Natural killer cell (primary cell): Measurements from ENCODE around the gene ZNF394. TPM values are rescaled to one million over a fixed set of nuclear protein-coding genes. Genes with fewer than 3 reads are reported as not detected.

Experiments used
- ATAC-seq, 3 donors: fragments of 150-1000 bp in 2 of 3; fragments of 200-7000 bp in 1 of 3; cut with Tn5 transposase; 1 replicate in 1 of 3; 2 replicates in 2 of 3; pipeline ENCODE4 v1.10.0; 2021; ENCODE audit warnings: mild to moderate bottlenecking in 2 of 3, moderate library complexity in 2 of 3
- DNase-seq, 2 donors: peaks; one replicate each; pipeline versions ENCODE4 v3.0.0 to v3.0.0-alpha.2; 2013 to 2021; ENCODE audit warnings: mixed read lengths in 1 of 2
- H3K27ac ChIP-seq: one replicate; pipeline ENCODE4 v1.5.1; 2013; ENCODE audit warnings: mild to moderate bottlenecking, low read length
- H3K27me3 ChIP-seq: one replicate; pipeline ENCODE4 v1.6.1; 2013; ENCODE audit warnings: low read length; ENCODE audit not compliant: control insufficient read depth, insufficient read depth
- H3K36me3 ChIP-seq: one replicate; pipeline ENCODE4 v1.6.1; 2013; ENCODE audit warnings: low read length; ENCODE audit not compliant: control insufficient read depth, insufficient read depth
- H3K4me1 ChIP-seq: one replicate; pipeline ENCODE4 v1.6.1; 2013; ENCODE audit warnings: low read length; ENCODE audit not compliant: control insufficient read depth, insufficient read depth
- H3K4me3 ChIP-seq: one replicate; pipeline ENCODE4 v1.5.1; 2013; ENCODE audit warnings: low read length
- H3K9me3 ChIP-seq: one replicate; pipeline ENCODE4 v1.6.1; 2013; ENCODE audit warnings: low read length; ENCODE audit not compliant: control insufficient read depth, insufficient read depth
- H3K27ac Mint-ChIP-seq, 2 donors: one replicate each; pipeline ENCODE4 v1.8.0; 2022; ENCODE audit warnings: mild to moderate bottlenecking in 2 of 2, mixed read lengths in 2 of 2, moderate library complexity in 1 of 2
- H3K27me3 Mint-ChIP-seq, 2 donors: one replicate each; pipeline ENCODE4 v1.8.0; 2022; ENCODE audit warnings: low read depth in 2 of 2, mixed read lengths in 2 of 2
- H3K36me3 Mint-ChIP-seq: one replicate; pipeline ENCODE4 v1.8.0; 2022; ENCODE audit warnings: mixed read lengths
- H3K4me1 Mint-ChIP-seq, 2 donors: one replicate each; pipeline ENCODE4 v1.8.0; 2022; ENCODE audit warnings: mixed read lengths in 2 of 2
- H3K4me3 Mint-ChIP-seq: one replicate; pipeline ENCODE4 v1.8.0; 2022; ENCODE audit warnings: mild to moderate bottlenecking, moderate library complexity, mixed read lengths
- H3K9me3 Mint-ChIP-seq, 2 donors: one replicate each; pipeline ENCODE4 v1.8.0; 2022; ENCODE audit warnings: mixed read lengths in 2 of 2
- CTCF ChIP-seq: fragments of 200-600 bp; IDR thresholded peaks from one replicate; pipeline ENCODE4 v1.8.0; 2022; ENCODE audit warnings: antibody characterized with exemption
- WGBS: methylation state at CpG from one replicate; pipeline ENCODE4 v1.1.7; 2013; ENCODE audit warnings: missing lambda C conversion rate; ENCODE audit not compliant: insufficient coverage; 5-methylcytosine and 5-hydroxymethylcytosine counted together
- intact Hi-C: fragments of 100-400 bp; cut with micrococcal nuclease; formaldehyde crosslinking; loops from one replicate; pipeline ENCODE4 v1.14.2; 2022
- total RNA-seq, 4 donors: library from RNA; stranded (reverse); fragments of 120-200 nt in 1 of 4; gene quantifications; one replicate each; pipeline versions ENCODE4 v1.2.3 to v1.2.4, GENCODE V29; 2013 to 2022

ZNF394 gene
- total RNA-seq, 3 donors from 2014 or later (not counting 1 experiment from before 2014, with no cell fraction given): 188 to 237 (median 215) TPM

- intact Hi-C loops: loop anchor here (1.0 kb wide), 2 partner anchors 28 to 64 kb away; partner anchors contain the start of genes BUD31, PDAP1 and ZNF394
- no peak for TF ChIP-seq CTCF
- H3K9me3 Mint-ChIP-seq: no peaks in the 10 kb centered on the region
- peaks cover 19 to 26% of the 10 kb centered on the region in 2 donors for H3K4me1 Mint-ChIP-seq
- Histone ChIP-seq H3K4me3 (peak within 1 kb of the TSS; percentile 64), H3K36me3 (no peaks in the 10 kb centered on the region), H3K9me3 (no peaks in the 10 kb centered on the region), H3K27me3 (no peaks in the 10 kb centered on the region), H3K27ac (peak within 1 kb of the TSS; percentile 54), H3K4me1 (peaks cover 15% of the 10 kb centered on the region)
- H3K36me3 Mint-ChIP-seq: no peaks in the 10 kb centered on the region
- WGBS: under 1% methylated on average over 54 of the region's 56 CpGs
- peak within 1 kb of the TSS; percentile 94 to 96 for H3K27ac Mint-ChIP-seq
- peak; percentile 95 to 97 for DNase-seq
- H3K4me3 Mint-ChIP-seq: peak within 1 kb of the TSS; percentile 100
- no peaks in the 10 kb centered on the region for H3K27me3 Mint-ChIP-seq
- peak; percentile 96 to 100 (median 97) for ATAC-seq
Measured at GRCh38 chr7:99472561-99473314, 27.3 kb downstream of the ZNF394 start, which contains the start of gene ZNF789. Gene ZNF789 (plus strand): TSS chr7:99472890. CDS start chr7:99476457, 3,567 bp downstream.

- Mint-ChIP-seq H3K27ac (no peak overlapping the region), H3K9me3 (no peaks in the 10 kb centered on the region), H3K36me3 (no peaks in the 10 kb centered on the region), H3K4me3 (peak overlapping the region; percentile 40), H3K27me3 (no peaks in the 10 kb centered on the region), H3K4me1 (peaks cover 30 to 33% of the 10 kb centered on the region in 2 donors)
- no peak overlapping the region for H3K4me3 ChIP-seq
- no peaks in the 10 kb centered on the region for H3K36me3 ChIP-seq
- H3K9me3 ChIP-seq: no peaks in the 10 kb centered on the region
- H3K4me1 ChIP-seq: peaks cover 34% of the 10 kb centered on the region
- no peaks in the 10 kb centered on the region for H3K27me3 ChIP-seq
- WGBS: 65% methylated on average over 23 of the region's 23 CpGs
- no peak for TF ChIP-seq CTCF
- DNase-seq (no peak), ATAC-seq (no peak)
- intact Hi-C loops: no loop called here
- no peak overlapping the region for H3K27ac ChIP-seq
Measured at GRCh38 chr7:99469381-99470065, 30.6 kb downstream of the ZNF394 start.

- WGBS: 93% methylated on average over 29 of the region's 29 CpGs
- H3K4me3 ChIP-seq: no peak overlapping the region
- Mint-ChIP-seq H3K27me3 (no peaks in the 10 kb centered on the region), H3K4me3 (no peak overlapping the region), H3K36me3 (no peaks in the 10 kb centered on the region), H3K9me3 (no peaks in the 10 kb centered on the region), H3K27ac (no peak overlapping the region), H3K4me1 (peaks cover 36 to 37% of the 10 kb centered on the region in 2 donors)
- no peak for TF ChIP-seq CTCF
- no peak overlapping the region for H3K27ac ChIP-seq
- no peaks in the 10 kb centered on the region for H3K9me3 ChIP-seq
- peaks cover 5% of the 10 kb centered on the region for H3K36me3 ChIP-seq
- DNase-seq: no peak
- intact Hi-C loops: no loop called here
- ATAC-seq: no peak
- peaks cover 29% of the 10 kb centered on the region for H3K4me1 ChIP-seq
- no peaks in the 10 kb centered on the region for H3K27me3 ChIP-seq
Measured at GRCh38 chr7:99468336-99468918, 31.7 kb downstream of the ZNF394 start.
